A549 (cell line): ENCODE data around the gene KBTBD8. TPM values are rescaled to one million over a fixed set of nuclear protein-coding genes. Genes with fewer than 3 reads are reported as not detected.
A peak's percentile ranks its signal among the peaks of the same experiment; 100 is the strongest.

Experiments used
- ATAC-seq, 2 experiments: fragments of 200-7000 bp in 1 of 2; fragments of >200 bp in 1 of 2; cut with Nextera tagmentation in 1 of 2; cut with Tn5 transposase in 1 of 2; 3 replicates each; pipeline versions ENCODE4 v1.8.0 to v1.9.1; 2018 to 2020; ENCODE audit warnings: mild to moderate bottlenecking in 1 of 2, moderate library complexity in 1 of 2
- CTCF ChIA-PET: fragments of 300-600 bp; sonication (Branson Sonifier 250); formaldehyde crosslinking; extraction: SDS; loops from one replicate; lab custom pipeline; 2021; ENCODE audit warnings: antibody characterized with exemption, inconsistent platforms; lab: Yijun Ruan, JAX
- POLR2A ChIA-PET: fragments of 350-600 bp; formaldehyde crosslinking; extraction: SDS; loops from one replicate; lab custom pipeline; 2021; ENCODE audit warnings: antibody characterized with exemption, inconsistent platforms; lab: Yijun Ruan, JAX
- DNase-seq, 2 experiments: peaks; one replicate each; pipeline versions ENCODE4 v3.0.0 to v3.0.0-alpha.2; 2011 to 2016; ENCODE audit warnings: low read depth in 1 of 2, low spot score in 1 of 2
- FAIRE-seq: peaks from 2 replicates; lab custom pipeline; 2011; peaks lifted over from hg19 to GRCh38; lab: Jason Lieb, UNC
- H3K27ac ChIP-seq, 2 experiments: fragments of >200 bp; sonication (Bioruptor Twin); formaldehyde crosslinking; 3 replicates each; pipeline ENCODE4 v1.5.1; 2016 to 2017
- H3K4me1 ChIP-seq: fragments of >200 bp; sonication (Bioruptor Twin); formaldehyde crosslinking; 3 replicates; pipeline ENCODE4 v1.6.1; 2016
- H3K4me2 ChIP-seq: fragments of >200 bp; sonication (Bioruptor Twin); formaldehyde crosslinking; 3 replicates; pipeline ENCODE4 v1.6.1; 2016
- H3K4me3 ChIP-seq: fragments of >200 bp; sonication (Bioruptor Twin); formaldehyde crosslinking; 3 replicates; pipeline ENCODE4 v1.5.1; 2016
- H3K9me3 ChIP-seq: fragments of >200 bp; sonication (Bioruptor Twin); formaldehyde crosslinking; 3 replicates; pipeline ENCODE4 v1.6.1; 2016
- ATOH8 ChIP-seq: fragments of 250-450 bp; sonication (Bioruptor Pico); IDR thresholded peaks from 2 replicates; pipeline ENCODE4 v1.5.0; 2020; ENCODE audit warnings: low read depth, mild to moderate bottlenecking, moderate library complexity
- BCL3 ChIP-seq: fragments of >200 bp; sonication (Bioruptor Twin); formaldehyde crosslinking; IDR thresholded peaks from 3 replicates; pipeline ENCODE4 v1.6.1; 2016
- BHLHE40 ChIP-seq: IDR thresholded peaks from 2 replicates; pipeline ENCODE4 v1.6.1; 2012; ENCODE audit warnings: low read depth, low read length, inconsistent platforms
- CBX2 ChIP-seq: fragments of 200-600 bp; sonication (generic); IDR thresholded peaks from 2 replicates; pipeline ENCODE4 v1.6.1; 2016; ENCODE audit warnings: low read depth, mild to moderate bottlenecking, borderline replicate concordance
- CTCF ChIP-seq: fragments of >200 bp; sonication (Bioruptor Twin); formaldehyde crosslinking; IDR thresholded peaks from 3 replicates; pipeline ENCODE4 v1.5.1; 2016
- EHMT2 ChIP-seq: fragments of 200-600 bp; sonication (generic); IDR thresholded peaks from 2 replicates; pipeline ENCODE4 v1.6.1; 2016; ENCODE audit warnings: antibody characterized with exemption, low read depth, mild to moderate bottlenecking, moderate library complexity
- ELK1 ChIP-seq: fragments of 150-350 bp; IDR thresholded peaks from 2 replicates; pipeline ENCODE4 v1.6.1; 2014; ENCODE audit warnings: low read depth, mild to moderate bottlenecking, low read length
- FOSB ChIP-seq: fragments of 250-450 bp; sonication (Bioruptor Pico); IDR thresholded peaks from 2 replicates; pipeline ENCODE4 v1.5.0; 2020; ENCODE audit warnings: mild to moderate bottlenecking, moderate library complexity
- FOXS1 ChIP-seq: fragments of 250-450 bp; sonication (Bioruptor Pico); IDR thresholded peaks from 2 replicates; pipeline ENCODE4 v1.5.0; 2020; ENCODE audit warnings: mild to moderate bottlenecking, moderate library complexity
- HDAC2 ChIP-seq: fragments of 200-600 bp; sonication (generic); IDR thresholded peaks from 2 replicates; pipeline ENCODE4 v1.6.1; 2016
- HMGXB4 ChIP-seq: fragments of 250-450 bp; sonication (Bioruptor Pico); IDR thresholded peaks from 2 replicates; pipeline ENCODE4 v1.5.0; 2021; ENCODE audit warnings: mild to moderate bottlenecking, moderate library complexity, borderline replicate concordance
- KDM5A ChIP-seq: fragments of 200-600 bp; sonication (generic); IDR thresholded peaks from 2 replicates; pipeline ENCODE4 v1.6.1; 2016; ENCODE audit warnings: antibody characterized with exemption, mild to moderate bottlenecking
- MAFK ChIP-seq: fragments of 450-650 bp; IDR thresholded peaks from 2 replicates; pipeline ENCODE4 v1.6.1; 2014; ENCODE audit not compliant: partially characterized antibody
- MAX ChIP-seq: IDR thresholded peaks from 2 replicates; pipeline ENCODE4 v1.6.1; 2012
- MYC ChIP-seq: IDR thresholded peaks from 2 replicates; pipeline ENCODE4 v1.6.1; 2012; ENCODE audit warnings: mild to moderate bottlenecking, inconsistent platforms, low read length, improper control_type of control experiment, borderline replicate concordance
- NPAS2 ChIP-seq: fragments of 250-450 bp; sonication (Bioruptor Pico); IDR thresholded peaks from 2 replicates; pipeline ENCODE4 v1.8.0; 2022; ENCODE audit warnings: mild to moderate bottlenecking, moderate library complexity, borderline replicate concordance
- PHF8 ChIP-seq: fragments of 200-600 bp; sonication (generic); IDR thresholded peaks from 2 replicates; pipeline ENCODE4 v1.6.1; 2016; ENCODE audit warnings: low read depth, mild to moderate bottlenecking, antibody characterized with exemption, moderate library complexity, borderline replicate concordance
- POLR2A ChIP-seq: IDR thresholded peaks from 2 replicates; pipeline ENCODE4 v1.6.1; 2012; ENCODE audit warnings: mild to moderate bottlenecking, low read length
- POLR2AphosphoS2 ChIP-seq: conservative IDR thresholded peaks from 2 replicates; pipeline ENCODE4 v1.6.1; 2012; ENCODE audit warnings: low read length, improper control_type of control experiment, inconsistent platforms
- RAD21 ChIP-seq, 2 experiments: fragments of >200 bp in 1 of 2; sonication (Bioruptor Twin) in 1 of 2; formaldehyde crosslinking in 1 of 2; IDR thresholded peaks in 1 of 2; conservative IDR thresholded peaks in 1 of 2; 2 replicates in 1 of 2; 3 replicates in 1 of 2; pipeline ENCODE4 v1.6.1; 2012 to 2018; ENCODE audit warnings: inconsistent platforms in 1 of 2
- RCOR1 ChIP-seq: fragments of 150-350 bp; IDR thresholded peaks from 2 replicates; pipeline ENCODE4 v1.6.1; 2014; ENCODE audit warnings: antibody characterized with exemption, low read length, low read depth
- RNF2 ChIP-seq: fragments of 200-600 bp; sonication (generic); IDR thresholded peaks from 2 replicates; pipeline ENCODE4 v1.6.1; 2016; ENCODE audit warnings: low read depth, mild to moderate bottlenecking, antibody characterized with exemption, moderate library complexity, borderline replicate concordance
- TP53 ChIP-seq: fragments of 250-450 bp; sonication (Bioruptor Pico); IDR thresholded peaks from 2 replicates; pipeline ENCODE4 v1.5.0; 2021; ENCODE audit warnings: mild to moderate bottlenecking, moderate library complexity
- USF2 ChIP-seq: fragments of 450-650 bp; IDR thresholded peaks from 2 replicates; pipeline ENCODE4 v1.6.1; 2014; ENCODE audit warnings: antibody characterized with exemption
- WGBS: methylation state at CpG from one replicate; pipeline ENCODE4 v1.1.6; 2017; ENCODE audit errors: missing lambda C conversion rate; 5-methylcytosine and 5-hydroxymethylcytosine counted together
- polyA minus RNA-seq: library from RNA; depleted of rRNA, polyadenylated mRNA; stranded (reverse); fragments of >200 nt; gene quantifications from 2 replicates; pipeline ENCODE4 v1.2.3, GENCODE V29; 2011; rRNA and poly(A)+ RNA removed
- polyA plus RNA-seq, 4 experiments: library from polyadenylated mRNA; depleted of rRNA in 3 of 4; stranded (reverse); fragments of >200 nt; fragmentation: RNase III in 1 of 4; extraction: RNeasy Plus Mini Kit Qiagen cat#74134 plus additional on column Dnase treatment in 1 of 4; gene quantifications; 2 replicates in 3 of 4; 3 replicates in 1 of 4; pipeline ENCODE4 v1.2.3, GENCODE V29; 2011 to 2017

KBTBD8 gene
- polyA plus RNA-seq (2011; rRNA removed) = 0.53 and 1.0 TPM in 2 replicates
- 0.09 and 0.23 TPM in 2 replicates for polyA plus RNA-seq (2012; cell fraction: cytosol; rRNA removed)
- 0.09 and 0.20 TPM in 2 replicates for polyA plus RNA-seq (2012; cell fraction: nucleus; rRNA removed)
- 0.53 to 0.66 TPM (median 0.61 TPM) in 3 replicates for polyA plus RNA-seq (2017; fragmentation: RNase III; extraction: RNeasy Plus Mini Kit Qiagen cat#74134 plus additional on column Dnase treatment)
- 0.19 and 2.7 TPM in 2 replicates for polyA minus RNA-seq

GRCh38 chr3:66998113-66998903, at the start of gene KBTBD8:
KBTBD8 (plus strand) TSS chr3:66998307; CDS start chr3:66998356, 49 bp downstream.
- ChIA-PET CTCF (interaction anchor here (0.6 to 1.2 kb wide), 2 partner anchors 22 to 940 kb away, joined by 3 read pairs; no protein-coding TSS in a partner anchor), POLR2A (interaction anchor here (0.7 kb wide), 1 partner anchor 72 kb away, joined by 5 read pairs; no protein-coding TSS in a partner anchor)
- Histone ChIP-seq H3K4me2 (peak within 1 kb of the TSS; percentile 90), H3K4me1 (0 out of 3 replicates have a peak, but pooled peaks cover 7% of the 10 kb centered on the region), H3K27ac (peak within 1 kb of the TSS; percentile 35 to 80; a peak in 5 of 6 replicates), H3K9me3 (no peaks in the 10 kb centered on the region), H3K4me3 (peak within 1 kb of the TSS; percentile 74)
- ATAC-seq (peak; percentile 99), FAIRE-seq (no peak), DNase-seq (peak; percentile 91 to 95)
- WGBS = under 1% methylated on average over 44 of the region's 75 CpGs
- TF ChIP-seq CTCF (no peak), USF2 (peak; percentile 69), MYC (0 out of 2 replicates have a peak, but pooled peaks have one; percentile 54), ELK1 (no peak), POLR2A (peak; percentile 25; the same call in 1 of the 2 replicates), MAX (peak; percentile 53)

GRCh38 chr3:66948838-66949237, 49.3 kb upstream of the KBTBD8 start:
- H3K4me3 ChIP-seq = no peak overlapping the region
- H3K4me2 ChIP-seq = no peak overlapping the region
- CTCF ChIA-PET = no interaction called here
- H3K4me1 ChIP-seq = no peaks in the 10 kb centered on the region
- ATAC-seq = no peak
- no peak for FAIRE-seq
- DNase-seq = no peak
- no peak for TF ChIP-seq BCL3
- TF ChIP-seq RNF2 = no peak
- no peak for TF ChIP-seq KDM5A
- no peak for TF ChIP-seq RAD21 (conservative IDR thresholded peaks at IDR 0.05 in 1 of 2, IDR thresholded peaks at IDR 0.05 in 1 of 2)
- TF ChIP-seq MAX = no peak
- no peak for TF ChIP-seq ATOH8 (CRISPR knock-in tag)
- TF ChIP-seq RCOR1 = no peak
- no peak for TF ChIP-seq HMGXB4
- TF ChIP-seq FOXS1 (CRISPR knock-in tag) = no peak
- TF ChIP-seq MYC = no peak
- TF ChIP-seq NPAS2 (CRISPR knock-in tag) = no peak
- TF ChIP-seq EHMT2 = no peak
- no peak for TF ChIP-seq CBX2
- TF ChIP-seq TP53 = no peak
- no peak for TF ChIP-seq POLR2AphosphoS2
- TF ChIP-seq MAFK = no peak
- no peak for TF ChIP-seq BHLHE40
- no peak for TF ChIP-seq FOSB
- TF ChIP-seq PHF8 = no peak
- no peak for TF ChIP-seq HDAC2
- POLR2A ChIA-PET = no interaction called here
- no peak overlapping the region for H3K27ac ChIP-seq
- no peaks in the 10 kb centered on the region for H3K9me3 ChIP-seq
- 5% methylated on average over 2 of the region's 2 CpGs for whole genome bisulfite sequencing
